ENCODE data around the gene APBB2.

GRCh38 chr4:40782876-40783275 lies 431.5 kb downstream of the APBB2 start:
- TF ChIP-seq NR2F1 (conservative IDR thresholded peaks at IDR 0.05), result no peak
- TF ChIP-seq CTCF (IDR thresholded peaks at IDR 0.05 in 2 of 3, conservative IDR thresholded peaks at IDR 0.05 in 1 of 3; ENCODE audit: control insufficient read depth in 2 of 3, extremely low read depth in 1 of 3, insufficient read depth in 1 of 3, low read depth in 3 of 3, low read length in 3 of 3), result no peak
- TF ChIP-seq ZBTB40 (IDR thresholded peaks at IDR 0.05; ENCODE audit: borderline replicate concordance), result no peak
- no peak for TF ChIP-seq CHD1 (IDR thresholded peaks at IDR 0.05; ENCODE audit: low read depth, low read length)
- TF ChIP-seq BCLAF1 (IDR thresholded peaks at IDR 0.05), result no peak
- no peak for TF ChIP-seq GABPA (IDR thresholded peaks at IDR 0.05; ENCODE audit: low read depth)
- no peak for TF ChIP-seq MAX (IDR thresholded peaks at IDR 0.05; ENCODE audit: low read depth, low read length)
- TF ChIP-seq ZNF274 (IDR thresholded peaks at IDR 0.05; ENCODE audit: insufficient read depth, insufficient read length), result no peak
- TF ChIP-seq RELA (IDR thresholded peaks at IDR 0.05; ENCODE audit: borderline replicate concordance, partially characterized antibody), result no peak
- no peak for TF ChIP-seq EZH2 (IDR thresholded peaks at IDR 0.05; ENCODE audit: borderline replicate concordance, control insufficient read depth, low read depth, low read length)
- TF ChIP-seq FOXK2 (IDR thresholded peaks at IDR 0.05), result no peak
- no peak for TF ChIP-seq CEBPZ (IDR thresholded peaks at IDR 0.05; ENCODE audit: low read depth, low read length)
- TF ChIP-seq ESRRA (IDR thresholded peaks at IDR 0.05; ENCODE audit: low read length), result no peak
- TF ChIP-seq ATF3 (IDR thresholded peaks at IDR 0.05; ENCODE audit: borderline replicate concordance, extremely low read depth, low read depth, low read length), result no peak
